ENCODE measurements around the gene PABPN1.

PABPN1 gene

DNA sequence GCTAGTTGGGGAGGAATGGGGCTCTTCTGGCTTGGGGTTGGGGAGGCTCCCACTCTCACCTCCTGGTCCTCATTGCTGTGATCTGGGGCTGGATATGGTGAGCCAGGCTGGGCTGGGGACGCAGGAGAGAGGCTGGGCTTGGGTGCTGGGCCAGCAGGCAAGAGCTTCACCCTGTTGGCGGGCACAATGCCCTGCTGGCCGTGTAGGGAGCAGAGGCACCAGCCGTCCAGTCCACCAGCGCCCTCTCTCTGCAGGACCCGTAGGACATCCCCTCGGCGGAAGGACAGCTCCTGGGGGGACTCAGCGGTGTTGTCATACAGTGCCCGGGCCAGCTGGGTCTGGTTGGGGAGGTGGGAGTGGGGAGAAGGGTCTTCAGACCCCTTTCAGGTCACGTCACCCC lies 39.2 kb downstream of the PABPN1 start:
- DNase-seq (ENCODE audit: low read depth in 2 of 2), result no peak
- TF ChIP-seq, protein P1, sequence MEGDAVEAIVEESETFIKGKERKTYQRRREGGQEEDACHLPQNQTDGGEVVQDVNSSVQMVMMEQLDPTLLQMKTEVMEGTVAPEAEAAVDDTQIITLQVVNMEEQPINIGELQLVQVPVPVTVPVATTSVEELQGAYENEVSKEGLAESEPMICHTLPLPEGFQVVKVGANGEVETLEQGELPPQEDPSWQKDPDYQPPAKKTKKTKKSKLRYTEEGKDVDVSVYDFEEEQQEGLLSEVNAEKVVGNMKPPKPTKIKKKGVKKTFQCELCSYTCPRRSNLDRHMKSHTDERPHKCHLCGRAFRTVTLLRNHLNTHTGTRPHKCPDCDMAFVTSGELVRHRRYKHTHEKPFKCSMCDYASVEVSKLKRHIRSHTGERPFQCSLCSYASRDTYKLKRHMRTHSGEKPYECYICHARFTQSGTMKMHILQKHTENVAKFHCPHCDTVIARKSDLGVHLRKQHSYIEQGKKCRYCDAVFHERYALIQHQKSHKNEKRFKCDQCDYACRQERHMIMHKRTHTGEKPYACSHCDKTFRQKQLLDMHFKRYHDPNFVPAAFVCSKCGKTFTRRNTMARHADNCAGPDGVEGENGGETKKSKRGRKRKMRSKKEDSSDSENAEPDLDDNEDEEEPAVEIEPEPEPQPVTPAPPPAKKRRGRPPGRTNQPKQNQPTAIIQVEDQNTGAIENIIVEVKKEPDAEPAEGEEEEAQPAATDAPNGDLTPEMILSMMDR (IDR thresholded peaks at IDR 0.05; ENCODE audit: low read depth, low read length), result no peak
- no peak overlapping the region for H3K4me3 ChIP-seq (replicated peaks in 1 of 2; ENCODE audit: low read depth in 2 of 2, low read length in 2 of 2)

GRCh38 chr14:23361320-23361719 lies 40.1 kb downstream of the PABPN1 start:
- TF ChIP-seq, protein P1 (IDR thresholded peaks at IDR 0.05; ENCODE audit: low read depth, low read length), result no peak
- peak; percentile 36 to 64 for DNase-seq (ENCODE audit: low read depth in 2 of 2)
- no peak overlapping the region for H3K4me3 ChIP-seq (replicated peaks in 1 of 2; ENCODE audit: low read depth in 2 of 2, low read length in 2 of 2)

GRCh38 chr14:23361763-23362162 lies 40.5 kb downstream of the PABPN1 start:
- DNase-seq (ENCODE audit: low read depth in 2 of 2), result no peak
- H3K4me3 ChIP-seq (replicated peaks in 1 of 2; ENCODE audit: low read depth in 2 of 2, low read length in 2 of 2), result no peak overlapping the region
- TF ChIP-seq, protein P1 (IDR thresholded peaks at IDR 0.05; ENCODE audit: low read depth, low read length), result no peak

- TF ChIP-seq, protein P1 (IDR thresholded peaks at IDR 0.05; ENCODE audit: low read depth, low read length), result no peak
- DNase-seq (ENCODE audit: low read depth in 2 of 2), result peak in 1 of 2 donors; percentile 10
These were observed 40.9 kb downstream of the PABPN1 start for GRCh38 chr14:23362200-23362599.

GRCh38 chr14:23364164-23365035 lies 43.1 kb downstream of the PABPN1 start:
- TF ChIP-seq, protein P1 (IDR thresholded peaks at IDR 0.05; ENCODE audit: low read depth, low read length), result no peak
- peak overlapping the region; percentile 19 to 48 for H3K4me3 ChIP-seq (replicated peaks in 1 of 2; ENCODE audit: low read depth in 2 of 2, low read length in 2 of 2)
- no peak for DNase-seq (ENCODE audit: low read depth in 2 of 2)

More at GRCh38 chr14:23362200-23362599, 40.9 kb downstream of the PABPN1 start:
- no peak overlapping the region for H3K4me3 ChIP-seq (replicated peaks in 1 of 2; ENCODE audit: low read depth in 2 of 2, low read length in 2 of 2)

- TF ChIP-seq, protein P1 (IDR thresholded peaks at IDR 0.05; ENCODE audit: low read depth, low read length), result no peak
- no peak for DNase-seq (ENCODE audit: low read depth in 2 of 2)
- H3K4me3 ChIP-seq (replicated peaks in 1 of 2; ENCODE audit: low read depth in 2 of 2, low read length in 2 of 2), result peak within 1 kb of the TSS; percentile 24 to 48
These were observed 43.9 kb downstream of the PABPN1 start, which contains the start of gene EFS for GRCh38 chr14:23365036-23365731. TSS of gene EFS (minus strand) at chr14:23365172. CDS start at chr14:23365025, 147 bp downstream.

Measured in cardiac fibroblast (primary cell).